ENCODE data around the gene SLC10A7.

The SLC10A7 gene

GRCh38 chr4:146252969-146253611 is 268.6 kb downstream of the SLC10A7 start:
- no peaks in the 10 kb centered on the region for H4K20me1 ChIP-seq
- no peaks in the 10 kb centered on the region for H3K4me1 ChIP-seq
- H3K27me3 ChIP-seq, result no peaks in the 10 kb centered on the region
- no peak overlapping the region for H3K27ac ChIP-seq
- no peak for TF ChIP-seq Cebpa-rat (IDR thresholded peaks at IDR 0.05)
- H3K4me3 ChIP-seq, result no peak overlapping the region
- no peak overlapping the region for H3K4me2 ChIP-seq
- H3K9ac ChIP-seq, result no peak overlapping the region
- H3K9me3 ChIP-seq (replicated peaks in 1 of 11), result no peaks in the 10 kb centered on the region
- H3K36me3 ChIP-seq, result peaks cover 0 to 32% (median 4%) of the 10 kb centered on the region in 11 experiments; a peak in 7 of 22 replicates

DNA sequence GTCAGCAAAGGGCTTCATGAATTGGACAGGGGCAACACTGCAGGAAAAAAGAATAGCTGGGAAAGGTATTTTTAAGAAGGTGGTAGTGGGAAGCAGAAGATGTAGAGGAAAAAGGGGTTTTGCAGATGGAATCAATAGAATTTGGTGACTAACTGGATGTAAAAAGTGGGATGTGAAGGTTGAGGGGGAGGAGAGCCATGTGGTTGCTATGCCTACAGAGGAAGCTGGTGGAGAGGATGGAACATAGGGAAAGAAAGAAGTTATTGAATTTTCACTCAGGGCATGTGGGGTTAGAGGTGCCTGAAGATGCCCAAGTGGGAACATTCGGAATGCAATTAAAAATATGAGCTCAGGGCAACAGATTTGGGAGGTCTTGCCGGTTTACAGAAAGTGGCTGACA is 274.4 kb downstream of the SLC10A7 start:
- H4K20me1 ChIP-seq, result no peaks in the 10 kb centered on the region
- no peak overlapping the region for H3K27ac ChIP-seq
- H3K27me3 ChIP-seq, result no peaks in the 10 kb centered on the region
- peaks cover 0 to 17% (median 9%) of the 10 kb centered on the region in 10 experiments; a peak in 11 of 20 replicates for H3K4me1 ChIP-seq
- no peak overlapping the region for H3K9ac ChIP-seq
- H3K4me2 ChIP-seq, result no peak overlapping the region
- H3K4me3 ChIP-seq, result no peak overlapping the region
- no peaks in the 10 kb centered on the region for H3K9me3 ChIP-seq (replicated peaks in 1 of 11)
- TF ChIP-seq Cebpa-rat (IDR thresholded peaks at IDR 0.05), result no peak
- H3K36me3 ChIP-seq, result no peaks in the 10 kb centered on the region

DNA sequence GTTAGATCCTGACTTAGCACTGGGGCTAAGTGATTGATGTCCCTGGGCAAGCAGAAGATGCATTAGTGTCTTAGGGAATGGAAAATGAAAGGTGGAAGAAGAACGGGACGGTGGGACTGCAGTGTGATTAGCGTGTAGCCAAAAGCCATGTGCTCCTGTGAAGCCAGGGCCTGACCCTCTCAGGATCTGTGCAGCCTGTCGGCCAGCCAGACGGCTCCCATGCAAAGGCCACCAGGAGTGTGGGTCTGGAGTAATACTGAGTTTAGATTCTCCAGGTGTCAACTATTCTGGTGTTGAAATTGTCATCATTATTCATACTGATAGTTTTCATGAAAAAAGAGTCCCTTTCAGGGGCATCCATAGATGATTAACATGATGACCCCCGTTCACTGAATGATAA is 275.4 kb downstream of the SLC10A7 start:
- Histone ChIP-seq H3K27me3 (no peaks in the 10 kb centered on the region), H4K20me1 (no peaks in the 10 kb centered on the region), H3K4me1 (peaks cover 0 to 26% (median 18%) of the 10 kb centered on the region in 10 experiments; a peak in 15 of 20 replicates), H3K4me2 (no peak overlapping the region), H3K36me3 (no peaks in the 10 kb centered on the region), H3K27ac (no peak overlapping the region), H3K9ac (no peak overlapping the region), H3K9me3 (replicated peaks in 1 of 11) (no peaks in the 10 kb centered on the region), H3K4me3 (no peak overlapping the region)
- no peak for TF ChIP-seq Cebpa-rat (IDR thresholded peaks at IDR 0.05)

DNA sequence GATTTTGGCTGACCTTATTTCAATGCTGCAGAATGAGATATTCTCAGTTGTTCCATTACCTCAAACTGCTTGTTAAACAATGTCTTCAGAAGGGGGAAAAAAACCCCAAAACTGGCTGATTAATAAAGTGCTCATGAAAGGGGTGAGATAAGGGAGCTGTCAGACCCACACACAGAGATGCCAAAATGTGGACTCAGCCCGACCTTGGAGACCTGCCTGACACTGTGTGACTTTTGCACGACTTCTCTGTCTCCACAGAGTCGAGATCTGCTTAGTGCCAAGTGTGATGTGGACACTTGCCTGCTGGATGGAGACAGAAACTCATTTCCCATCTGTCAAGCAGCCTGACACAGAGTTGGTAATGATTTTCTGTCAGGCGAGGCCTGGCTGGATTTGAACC is 275.9 kb downstream of the SLC10A7 start:
- Histone ChIP-seq H3K27me3 (no peaks in the 10 kb centered on the region), H3K4me2 (no peak overlapping the region), H3K27ac (no peak overlapping the region), H3K9ac (no peak overlapping the region), H3K4me3 (no peak overlapping the region), H3K9me3 (replicated peaks in 1 of 11) (no peaks in the 10 kb centered on the region), H4K20me1 (no peaks in the 10 kb centered on the region), H3K4me1 (peaks cover 0 to 31% (median 22%) of the 10 kb centered on the region in 10 experiments; a peak in 15 of 20 replicates), H3K36me3 (no peaks in the 10 kb centered on the region)
- no peak for TF ChIP-seq Cebpa-rat (IDR thresholded peaks at IDR 0.05)

GRCh38 chr4:146245246-146245645 is 276.5 kb downstream of the SLC10A7 start:
- no peaks in the 10 kb centered on the region for H3K36me3 ChIP-seq
- no peaks in the 10 kb centered on the region for H3K27me3 ChIP-seq
- H3K9me3 ChIP-seq (replicated peaks in 1 of 11), result no peaks in the 10 kb centered on the region
- H4K20me1 ChIP-seq, result no peaks in the 10 kb centered on the region
- peaks cover 0 to 33% (median 22%) of the 10 kb centered on the region in 10 experiments; a peak in 15 of 20 replicates for H3K4me1 ChIP-seq
- no peak overlapping the region for H3K27ac ChIP-seq
- H3K4me2 ChIP-seq, result no peak overlapping the region
- no peak for TF ChIP-seq Cebpa-rat (IDR thresholded peaks at IDR 0.05)
- no peak overlapping the region for H3K9ac ChIP-seq
- no peak overlapping the region for H3K4me3 ChIP-seq

- no peak for TF ChIP-seq Cebpa-rat (IDR thresholded peaks at IDR 0.05)
- Histone ChIP-seq H3K4me3 (no peak overlapping the region), H3K9ac (no peak overlapping the region), H3K27ac (no peak overlapping the region), H3K4me1 (peaks cover 0 to 33% (median 22%) of the 10 kb centered on the region in 10 experiments; a peak in 15 of 20 replicates), H3K27me3 (no peaks in the 10 kb centered on the region), H3K9me3 (replicated peaks in 1 of 11) (no peaks in the 10 kb centered on the region), H3K36me3 (no peaks in the 10 kb centered on the region), H3K4me2 (no peak overlapping the region), H4K20me1 (no peaks in the 10 kb centered on the region)
Measured at GRCh38 chr4:146244496-146244895, 277.2 kb downstream of the SLC10A7 start.

GRCh38 chr4:146243883-146244277 is 277.9 kb downstream of the SLC10A7 start:
- TF ChIP-seq Cebpa-rat (IDR thresholded peaks at IDR 0.05), result no peak
- Histone ChIP-seq H3K27me3 (no peaks in the 10 kb centered on the region), H3K27ac (no peak overlapping the region), H3K4me2 (peak overlapping the region in 4 of 11 experiments; percentile 5 to 34 (median 32); a peak in 6 of 22 replicates), H3K4me3 (no peak overlapping the region), H3K36me3 (no peaks in the 10 kb centered on the region), H3K9ac (no peak overlapping the region), H4K20me1 (no peaks in the 10 kb centered on the region), H3K4me1 (peaks cover 0 to 35% (median 23%) of the 10 kb centered on the region in 10 experiments; a peak in 15 of 20 replicates), H3K9me3 (replicated peaks in 1 of 11) (no peaks in the 10 kb centered on the region)

DNA sequence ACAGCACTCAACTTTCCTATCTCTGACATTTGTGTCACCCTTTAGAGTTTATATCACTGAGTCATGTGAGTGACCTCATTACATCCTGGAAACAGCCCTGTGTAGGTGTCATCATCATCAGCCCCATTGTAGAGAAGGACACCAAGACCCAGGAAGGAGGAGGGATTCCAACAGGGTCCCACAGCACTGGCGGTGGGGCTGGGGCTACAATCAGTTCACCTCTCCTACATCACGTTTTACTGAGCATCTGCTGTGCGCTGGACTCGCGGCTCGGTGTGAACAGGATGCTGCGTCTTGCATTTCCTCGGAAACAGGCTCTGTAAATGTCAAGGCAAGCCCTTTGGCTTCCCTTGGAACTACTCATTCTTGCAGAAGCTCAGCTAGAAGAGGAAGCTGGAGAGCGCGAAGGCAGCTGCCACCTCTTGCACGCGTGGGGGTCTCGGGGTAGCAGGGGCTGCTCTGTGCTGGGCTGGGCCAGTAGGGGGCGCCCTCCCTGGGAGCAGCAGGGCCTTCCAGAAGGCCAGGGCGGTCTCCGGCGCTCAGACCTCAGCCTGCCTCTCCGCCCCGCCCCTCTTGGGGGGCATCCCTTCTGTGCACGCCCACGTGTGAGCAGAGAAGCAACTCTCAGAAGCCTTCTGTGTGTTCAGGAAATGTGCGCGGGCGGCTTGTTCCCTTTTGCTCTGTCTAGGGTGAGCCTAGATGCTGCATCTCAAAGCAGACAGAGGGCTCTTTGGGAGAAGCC is 278.4 kb downstream of the SLC10A7 start:
- Histone ChIP-seq H3K4me3 (no peak overlapping the region), H3K4me2 (peak overlapping the region in 5 of 11 experiments; percentile 5 to 34 (median 32); a peak in 7 of 22 replicates), H3K9me3 (replicated peaks in 1 of 11) (no peaks in the 10 kb centered on the region), H3K27me3 (no peaks in the 10 kb centered on the region), H4K20me1 (no peaks in the 10 kb centered on the region), H3K27ac (no peak overlapping the region), H3K9ac (no peak overlapping the region), H3K4me1 (peaks cover 0 to 41% (median 23%) of the 10 kb centered on the region in 10 experiments; a peak in 15 of 20 replicates), H3K36me3 (no peaks in the 10 kb centered on the region)
- no peak for TF ChIP-seq Cebpa-rat (IDR thresholded peaks at IDR 0.05)

GRCh38 chr4:146238107-146238506 is 283.6 kb downstream of the SLC10A7 start:
- Histone ChIP-seq H3K27me3 (no peaks in the 10 kb centered on the region), H3K4me2 (peak overlapping the region in 2 of 11 experiments; percentile 67 to 81; a peak in 4 of 22 replicates), H4K20me1 (no peaks in the 10 kb centered on the region), H3K36me3 (no peaks in the 10 kb centered on the region), H3K27ac (no peak overlapping the region), H3K4me1 (peaks cover 11 to 83% (median 36%) of the 10 kb centered on the region in 10 experiments), H3K9me3 (replicated peaks in 1 of 11) (no peaks in the 10 kb centered on the region), H3K4me3 (no peak overlapping the region), H3K9ac (no peak overlapping the region)
- no peak for TF ChIP-seq Cebpa-rat (IDR thresholded peaks at IDR 0.05)
